ENCODE measurements around the gene GUCA2B. TPM values are rescaled to one million over a fixed set of nuclear protein-coding genes. Genes with fewer than 3 reads are reported as not detected.

Gene GUCA2B
- total and polyA plus RNA-seq, 4 donors: 1.7 to 3.3 TPM; not detected in 2

DNA sequence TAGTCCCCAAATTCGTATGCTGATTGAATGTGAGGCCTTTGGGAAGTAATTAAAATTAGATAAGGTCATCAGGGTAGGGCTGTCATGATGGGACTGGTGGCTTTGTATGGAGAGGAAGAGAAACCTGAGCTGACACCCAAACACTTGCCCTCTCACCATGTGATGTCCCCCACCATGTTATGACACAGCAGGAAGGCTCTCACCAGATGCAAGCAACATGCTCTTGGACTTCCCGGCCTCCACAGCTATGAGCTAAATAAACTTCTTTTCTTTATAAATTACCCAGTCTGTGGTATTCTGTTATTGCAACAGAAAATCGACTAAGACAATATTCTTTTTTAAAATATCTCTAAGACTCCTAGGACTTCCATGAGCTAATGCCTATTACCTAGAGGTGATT is 43.6 kb upstream of the GUCA2B start:
- no peak for DNase-seq (ENCODE audit: low spot score)
- Histone ChIP-seq H3K4me3 (ENCODE audit: low read depth in 1 of 3, low read length in 3 of 3) (no peak overlapping the region), H3K9ac (ENCODE audit: low read depth in 1 of 2, low read length in 2 of 2) (no peak overlapping the region), H3K9me3 (ENCODE audit: control insufficient read depth in 4 of 4, low read length in 3 of 4) (no peaks in the 10 kb centered on the region), H3K4me1 (ENCODE audit: control insufficient read depth in 4 of 4, insufficient read depth in 4 of 4, low read length in 3 of 4) (no peaks in the 10 kb centered on the region), H3K27ac (ENCODE audit: low read depth in 1 of 2, low read length in 2 of 2) (no peak overlapping the region), H3K27me3 (ENCODE audit: control insufficient read depth in 4 of 4, insufficient read depth in 4 of 4, low read length in 3 of 4) (no peaks in the 10 kb centered on the region), H3K36me3 (ENCODE audit: control insufficient read depth in 4 of 4, insufficient read depth in 3 of 4, low read depth in 1 of 4, low read length in 3 of 4) (no peaks in the 10 kb centered on the region)
- 85% methylated on average over 3 of the region's 3 CpGs for WGBS
- no peak for TF ChIP-seq JUND (IDR thresholded peaks at IDR 0.05)
- TF ChIP-seq ATF3 (IDR thresholded peaks at IDR 0.05): no peak
- no peak for TF ChIP-seq HNF4G (IDR thresholded peaks at IDR 0.05)
- no peak for TF ChIP-seq CTCF (IDR thresholded peaks at IDR 0.05; ENCODE audit: low read depth, low read length, missing input control)
- no peak for TF ChIP-seq GABPA (IDR thresholded peaks at IDR 0.05 in 1 of 2, conservative IDR thresholded peaks at IDR 0.05 in 1 of 2)
- TF ChIP-seq REST (IDR thresholded peaks at IDR 0.05): no peak
- TF ChIP-seq NR2F2 (IDR thresholded peaks at IDR 0.05): no peak
- no peak for TF ChIP-seq SP1 (IDR thresholded peaks at IDR 0.05)
- TF ChIP-seq YY1 (IDR thresholded peaks at IDR 0.05): no peak
- TF ChIP-seq FOXA1 (IDR thresholded peaks at IDR 0.05): no peak
- no peak for TF ChIP-seq MAX (IDR thresholded peaks at IDR 0.05)
- TF ChIP-seq EGR1 (IDR thresholded peaks at IDR 0.05; ENCODE audit: low read depth in 2 of 2): no peak

- Histone ChIP-seq H3K27me3 (ENCODE audit: control insufficient read depth in 4 of 4, insufficient read depth in 4 of 4, low read length in 3 of 4) (no peaks in the 10 kb centered on the region), H3K36me3 (ENCODE audit: control insufficient read depth in 4 of 4, insufficient read depth in 3 of 4, low read depth in 1 of 4, low read length in 3 of 4) (no peaks in the 10 kb centered on the region), H3K4me3 (ENCODE audit: low read depth in 1 of 3, low read length in 3 of 3) (no peak overlapping the region), H3K27ac (ENCODE audit: low read depth in 1 of 2, low read length in 2 of 2) (no peak overlapping the region), H3K9ac (ENCODE audit: low read depth in 1 of 2, low read length in 2 of 2) (no peak overlapping the region), H3K9me3 (ENCODE audit: control insufficient read depth in 4 of 4, low read length in 3 of 4) (no peaks in the 10 kb centered on the region), H3K4me1 (ENCODE audit: control insufficient read depth in 4 of 4, insufficient read depth in 4 of 4, low read length in 3 of 4) (no peaks in the 10 kb centered on the region)
- WGBS: 85% methylated on average over 5 of the region's 5 CpGs
- no peak for DNase-seq (ENCODE audit: low spot score)
- no peak for TF ChIP-seq FOXA2 (IDR thresholded peaks at IDR 0.05)
- no peak for TF ChIP-seq NR2F2 (IDR thresholded peaks at IDR 0.05)
- no peak for TF ChIP-seq RAD21 (IDR thresholded peaks at IDR 0.05)
- no peak for TF ChIP-seq FOXA1 (IDR thresholded peaks at IDR 0.05)
- TF ChIP-seq ATF3 (IDR thresholded peaks at IDR 0.05): no peak
- TF ChIP-seq RXRA (IDR thresholded peaks at IDR 0.05): no peak
- no peak for TF ChIP-seq HNF4A (conservative IDR thresholded peaks at IDR 0.05)
- no peak for TF ChIP-seq GABPA (IDR thresholded peaks at IDR 0.05 in 1 of 2, conservative IDR thresholded peaks at IDR 0.05 in 1 of 2)
- TF ChIP-seq CTCF (IDR thresholded peaks at IDR 0.05; ENCODE audit: low read depth, low read length, missing input control): no peak
These were observed 39.0 kb upstream of the GUCA2B start for GRCh38 chr1:42114229-42114628.

Measured in liver (tissue), 9 donors.